ENCODE measurements around the gene TBC1D4.

DNA sequence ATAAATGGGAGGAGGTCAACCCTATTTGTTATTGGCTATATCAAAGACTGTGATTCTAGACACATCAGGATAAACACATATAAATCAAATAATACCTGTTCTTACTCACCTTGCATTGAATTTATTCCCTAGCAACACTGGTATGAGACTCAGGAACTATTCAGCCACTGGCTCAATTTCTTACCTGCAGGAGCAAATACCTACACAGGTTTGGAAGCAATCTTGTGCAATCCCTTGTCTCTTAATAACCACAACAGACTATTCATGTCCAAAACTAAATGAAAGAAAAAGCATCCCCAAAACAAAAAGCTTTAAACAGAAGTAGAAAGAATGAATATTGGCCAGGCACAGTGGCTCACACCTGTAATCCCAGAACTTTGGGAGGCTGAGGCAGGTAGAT is 55.5 kb downstream of the TBC1D4 start:
- TF ChIP-seq TARDBP (IDR thresholded peaks at IDR 0.05) (no peak), SUZ12 (IDR thresholded peaks at IDR 0.05) (no peak), ELF4 (IDR thresholded peaks at IDR 0.05) (no peak), SP1 (IDR thresholded peaks at IDR 0.05) (no peak), NFRKB (IDR thresholded peaks at IDR 0.05) (no peak)

Measured in HEK293T (cell line).